PFSK-1 (cell line): ENCODE data around the gene PTPN2.

Source experiments
- FOXP2 ChIP-seq: optimal IDR thresholded peaks from 2 replicates; pipeline ENCODE3; 2011; ENCODE audit warnings: borderline replicate concordance, control low read depth, inconsistent platforms; ENCODE audit not compliant: insufficient read depth; ENCODE audit errors: extremely low read length, extremely low read depth
- POLR2AphosphoS5 ChIP-seq: IDR thresholded peaks from 2 replicates; pipeline ENCODE4 v1.6.1; 2012; ENCODE audit warnings: low read depth, mild to moderate bottlenecking, control low read depth, low read length, moderate library complexity
- SIN3A ChIP-seq: IDR thresholded peaks from 2 replicates; pipeline ENCODE4 v1.6.1; 2012; ENCODE audit warnings: mild to moderate bottlenecking, low read length, moderate library complexity, borderline replicate concordance; ENCODE audit not compliant: insufficient read depth
- TAF1 ChIP-seq: IDR thresholded peaks from 2 replicates; pipeline ENCODE4 v1.6.1; 2012; ENCODE audit warnings: low read length, control low read depth, borderline replicate concordance; ENCODE audit not compliant: insufficient read depth
- TF ChIP-seq, protein P1 (sequence below), 2 experiments: IDR thresholded peaks; 2 replicates each; pipeline versions ENCODE4 v1.6.1 to v1.8.0; 2011 to 2012; ENCODE audit warnings: low read depth in 2 of 2, low read length in 2 of 2, control low read depth in 1 of 2, inconsistent platforms in 1 of 2, mild to moderate bottlenecking in 1 of 2, moderate library complexity in 1 of 2; ENCODE audit not compliant: insufficient read depth in 1 of 2

PTPN2 gene

DNA sequence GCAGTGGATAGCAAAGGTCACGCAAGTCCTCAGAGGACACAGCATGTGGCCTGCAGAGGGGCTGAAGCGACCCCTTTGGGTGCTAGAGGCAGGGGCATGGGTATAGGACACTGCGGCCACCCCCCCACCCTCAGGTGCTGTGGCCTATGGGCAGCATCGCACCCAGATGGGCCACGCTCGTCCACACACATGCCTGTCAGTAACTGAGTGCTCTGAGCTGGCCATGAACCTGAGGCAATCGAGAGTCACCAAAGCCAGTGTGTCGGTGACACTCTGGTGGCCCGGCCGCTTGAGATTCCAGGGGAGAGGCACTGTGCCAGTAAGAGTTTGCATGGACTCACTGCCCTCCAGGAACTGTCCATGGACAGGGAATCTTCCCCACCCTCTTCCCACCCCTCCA, 22.7 kb upstream of the PTPN2 start:
- TF ChIP-seq, protein P1, sequence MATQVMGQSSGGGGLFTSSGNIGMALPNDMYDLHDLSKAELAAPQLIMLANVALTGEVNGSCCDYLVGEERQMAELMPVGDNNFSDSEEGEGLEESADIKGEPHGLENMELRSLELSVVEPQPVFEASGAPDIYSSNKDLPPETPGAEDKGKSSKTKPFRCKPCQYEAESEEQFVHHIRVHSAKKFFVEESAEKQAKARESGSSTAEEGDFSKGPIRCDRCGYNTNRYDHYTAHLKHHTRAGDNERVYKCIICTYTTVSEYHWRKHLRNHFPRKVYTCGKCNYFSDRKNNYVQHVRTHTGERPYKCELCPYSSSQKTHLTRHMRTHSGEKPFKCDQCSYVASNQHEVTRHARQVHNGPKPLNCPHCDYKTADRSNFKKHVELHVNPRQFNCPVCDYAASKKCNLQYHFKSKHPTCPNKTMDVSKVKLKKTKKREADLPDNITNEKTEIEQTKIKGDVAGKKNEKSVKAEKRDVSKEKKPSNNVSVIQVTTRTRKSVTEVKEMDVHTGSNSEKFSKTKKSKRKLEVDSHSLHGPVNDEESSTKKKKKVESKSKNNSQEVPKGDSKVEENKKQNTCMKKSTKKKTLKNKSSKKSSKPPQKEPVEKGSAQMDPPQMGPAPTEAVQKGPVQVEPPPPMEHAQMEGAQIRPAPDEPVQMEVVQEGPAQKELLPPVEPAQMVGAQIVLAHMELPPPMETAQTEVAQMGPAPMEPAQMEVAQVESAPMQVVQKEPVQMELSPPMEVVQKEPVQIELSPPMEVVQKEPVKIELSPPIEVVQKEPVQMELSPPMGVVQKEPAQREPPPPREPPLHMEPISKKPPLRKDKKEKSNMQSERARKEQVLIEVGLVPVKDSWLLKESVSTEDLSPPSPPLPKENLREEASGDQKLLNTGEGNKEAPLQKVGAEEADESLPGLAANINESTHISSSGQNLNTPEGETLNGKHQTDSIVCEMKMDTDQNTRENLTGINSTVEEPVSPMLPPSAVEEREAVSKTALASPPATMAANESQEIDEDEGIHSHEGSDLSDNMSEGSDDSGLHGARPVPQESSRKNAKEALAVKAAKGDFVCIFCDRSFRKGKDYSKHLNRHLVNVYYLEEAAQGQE (IDR thresholded peaks at IDR 0.05; ENCODE audit: insufficient read depth in 1 of 2, low read depth in 2 of 2, low read length in 2 of 2), result no peak
- TF ChIP-seq TAF1, result no peak

DNA sequence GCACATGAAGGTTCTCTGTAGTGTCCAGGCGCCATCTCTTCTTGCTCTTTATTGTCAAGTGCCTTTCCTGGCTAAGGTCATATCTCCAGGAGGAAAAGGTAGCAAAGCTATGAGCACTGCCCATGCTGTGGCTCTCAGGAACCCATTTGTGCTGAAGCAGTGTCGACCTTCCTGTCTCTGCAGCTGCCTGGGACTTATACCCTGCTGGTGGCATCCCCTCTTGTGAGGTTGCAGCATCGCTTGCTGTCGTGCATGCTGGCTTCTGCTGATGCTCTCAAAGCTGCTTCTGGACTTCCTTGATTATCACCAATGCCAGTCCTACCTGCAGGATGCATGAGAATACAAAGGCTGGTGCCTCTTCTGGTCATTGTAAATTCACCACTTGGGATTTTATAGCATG, 22.1 kb upstream of the PTPN2 start:
- no peak for TF ChIP-seq FOXP2
- TF ChIP-seq TAF1, result no peak
- TF ChIP-seq SIN3A, result no peak

DNA sequence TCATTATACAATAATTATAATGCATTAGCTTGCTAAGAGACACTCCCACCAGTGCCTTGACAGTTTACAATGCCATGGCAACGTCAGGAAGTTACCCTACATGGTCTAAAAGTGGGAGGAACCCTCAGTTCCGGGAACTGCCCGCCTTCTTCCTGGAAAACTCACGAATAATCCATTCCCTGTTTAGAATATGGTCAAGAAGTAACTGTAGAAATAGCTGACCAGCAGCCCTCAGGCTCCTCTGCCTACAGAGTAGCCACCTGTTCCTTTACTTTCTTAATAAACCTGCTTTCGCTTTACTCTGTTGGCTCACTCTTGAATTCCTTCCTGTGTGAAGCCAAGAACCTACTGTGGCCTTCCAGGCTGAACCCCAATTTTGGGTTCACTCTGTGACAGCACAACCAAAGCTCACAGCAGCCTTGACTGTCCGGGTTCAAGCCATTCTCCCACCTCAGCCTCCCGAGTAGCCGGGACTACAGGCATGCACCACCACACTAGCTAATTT, 20.0 kb upstream of the PTPN2 start:
- no peak for TF ChIP-seq SIN3A
- TF ChIP-seq FOXP2, result no peak
- no peak for TF ChIP-seq TAF1
- TF ChIP-seq, protein P1 (IDR thresholded peaks at IDR 0.05; ENCODE audit: insufficient read depth in 1 of 2, low read depth in 2 of 2, low read length in 2 of 2), result no peak

DNA sequence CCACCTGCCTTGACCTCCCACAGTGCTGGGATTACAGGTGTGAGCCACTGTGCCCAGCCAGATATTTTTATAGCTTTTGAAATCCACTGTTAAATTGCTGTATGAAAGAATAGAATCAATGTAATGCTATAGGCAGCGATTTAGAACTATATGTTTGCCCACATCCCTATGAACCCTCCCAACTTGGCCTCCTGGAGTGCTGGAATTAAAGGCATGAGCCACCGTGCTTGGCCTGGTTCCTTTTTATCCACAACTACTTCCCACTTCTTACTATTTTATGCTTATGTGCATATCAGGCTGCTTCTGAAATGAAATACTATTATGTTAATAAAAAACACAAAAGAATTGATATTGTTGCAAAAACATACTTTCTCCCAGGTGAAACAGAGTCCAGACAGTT, 11.6 kb upstream of the PTPN2 start:
- TF ChIP-seq TAF1 (no peak), POLR2AphosphoS5 (no peak), FOXP2 (no peak), SIN3A (no peak)
- TF ChIP-seq, protein P1 (IDR thresholded peaks at IDR 0.05; ENCODE audit: insufficient read depth in 1 of 2, low read depth in 2 of 2, low read length in 2 of 2), result no peak

DNA sequence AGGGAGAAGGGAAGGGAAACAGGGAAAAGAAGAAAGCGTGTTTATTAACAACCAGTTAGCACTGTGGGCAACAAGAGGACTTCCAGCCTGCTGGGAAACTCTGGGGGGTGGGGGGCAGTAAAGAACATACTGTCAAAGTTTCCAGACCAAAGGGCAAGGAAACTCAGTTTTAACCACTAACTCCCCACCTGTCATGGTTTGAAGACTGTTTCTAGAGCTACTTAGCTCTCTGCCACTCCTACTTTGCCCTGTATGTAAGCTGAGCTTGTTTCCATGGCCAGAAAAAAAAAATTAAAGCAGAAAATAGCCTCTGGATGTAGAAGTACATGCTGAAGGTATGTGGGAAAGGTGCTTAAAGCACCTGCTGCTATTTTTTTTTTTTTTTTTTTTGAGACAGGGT, 11.0 kb upstream of the PTPN2 start:
- TF ChIP-seq, protein P1 (IDR thresholded peaks at IDR 0.05; ENCODE audit: insufficient read depth in 1 of 2, low read depth in 2 of 2, low read length in 2 of 2), result no peak
- no peak for TF ChIP-seq POLR2AphosphoS5
- TF ChIP-seq SIN3A, result no peak
- TF ChIP-seq TAF1, result no peak
- TF ChIP-seq FOXP2, result no peak
